Stimulated activated naive CD4-positive, alpha-beta T cell treated with Interleukin-2 at 50 U/mL for 16 hours (primary cell): ENCODE measurements around the gene TNIK.
"Not testable (repeated sequence)": the region's sequence is repeated elsewhere in the genome, so short reads cannot be mapped to it uniquely, and the experiment has no call there.

Experiments
- DNase-seq: peaks from one replicate; lab custom pipeline; 2025; lab: John Stamatoyannopoulos, UW

The TNIK gene

GRCh38 chr3:171126478-171127209, 333.6 kb downstream of the TNIK start:
- no peak for DNase-seq

GRCh38 chr3:171125010-171125409, 335.2 kb downstream of the TNIK start:
- no peak for DNase-seq

GRCh38 chr3:171123915-171124314, 336.3 kb downstream of the TNIK start:
- no peak for DNase-seq

DNA sequence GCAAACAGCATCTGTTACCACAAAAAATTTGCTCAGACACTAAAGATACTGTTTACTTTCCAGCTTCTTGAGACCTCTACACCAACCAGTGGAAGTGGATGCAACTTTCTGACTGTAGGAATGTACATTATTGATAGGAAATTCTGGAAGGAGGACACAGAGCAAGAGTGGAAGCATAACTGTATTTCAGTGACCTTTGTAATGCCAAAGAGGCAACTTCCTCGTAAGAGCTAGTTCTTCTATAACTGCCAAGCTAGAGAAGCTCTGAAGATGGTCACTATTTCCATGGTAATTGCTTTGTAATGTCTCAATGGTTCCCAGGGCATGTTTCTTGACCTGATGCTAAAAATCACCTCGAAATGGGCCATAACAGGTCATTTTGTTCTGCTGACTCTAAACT, 337.3 kb downstream of the TNIK start:
- no peak for DNase-seq

- DNase-seq = no peak
Measured at GRCh38 chr3:171122240-171122639, 338.0 kb downstream of the TNIK start.

- DNase-seq = no peak
Measured at GRCh38 chr3:171121801-171122200, 338.4 kb downstream of the TNIK start.

DNA sequence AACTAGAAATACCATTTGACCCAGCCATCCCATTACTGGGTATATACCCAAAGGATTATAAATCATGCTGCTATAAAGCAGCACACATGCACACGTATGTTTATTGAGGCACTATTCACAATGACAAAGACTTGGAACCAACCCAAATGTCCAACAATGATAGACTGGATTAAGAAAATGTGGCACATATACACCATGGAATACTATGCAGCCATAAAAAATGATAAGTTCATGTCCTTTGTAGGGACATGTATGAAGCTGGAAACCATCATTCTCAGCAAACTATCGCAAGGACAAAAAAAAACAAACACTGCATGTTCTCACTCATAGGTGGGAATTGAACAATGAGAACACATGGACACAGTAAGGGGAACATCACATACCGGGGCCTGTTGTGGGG, 340.8 kb downstream of the TNIK start:
- not testable (repeated sequence) for DNase-seq

- not testable (repeated sequence) for DNase-seq
Measured at GRCh38 chr3:171118993-171119392, 341.2 kb downstream of the TNIK start.

- DNase-seq = no peak
Measured at GRCh38 chr3:171116824-171117395, 343.3 kb downstream of the TNIK start.

- no peak for DNase-seq
Measured at GRCh38 chr3:171116365-171116764, 343.8 kb downstream of the TNIK start.

DNA sequence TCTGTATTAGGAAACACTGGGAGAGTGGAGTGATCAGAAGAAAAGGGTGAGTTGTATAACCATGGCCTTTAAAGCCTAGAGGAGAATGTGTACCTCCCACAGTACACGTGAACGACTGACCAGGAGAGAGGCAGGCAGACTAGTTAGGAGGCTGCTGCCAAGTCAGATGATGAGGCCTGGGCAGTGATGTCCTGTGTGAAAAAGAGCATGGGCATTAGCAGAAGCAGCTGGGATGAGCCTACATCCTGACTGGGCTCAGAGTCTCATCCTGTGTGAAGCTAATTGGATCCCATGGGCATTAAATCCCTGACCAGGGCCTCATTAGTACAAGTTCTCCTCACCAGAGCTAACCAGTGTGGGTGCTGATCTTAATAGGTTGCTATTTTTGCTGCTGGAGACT, 344.5 kb downstream of the TNIK start:
- DNase-seq = no peak

- no peak for DNase-seq
Measured at GRCh38 chr3:171113716-171114115, 346.5 kb downstream of the TNIK start.

DNA sequence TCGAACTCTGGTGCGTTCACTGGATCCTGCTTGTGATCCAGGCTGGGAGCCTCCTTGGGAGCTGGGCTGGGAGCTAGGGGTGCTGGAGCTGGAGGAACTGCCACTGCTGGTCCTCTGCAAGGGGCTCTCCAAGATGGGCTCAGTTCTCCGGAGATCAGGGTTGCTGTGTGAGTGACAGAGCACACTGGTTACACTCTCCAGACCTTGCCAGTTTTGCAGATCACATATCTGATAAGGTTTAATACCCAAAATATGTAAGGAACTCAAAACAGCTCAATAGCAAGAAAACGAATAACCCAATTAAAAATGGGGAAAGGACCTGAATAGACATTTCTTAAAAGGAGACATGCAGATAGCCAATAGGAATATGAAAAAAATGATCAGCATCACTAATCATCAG, 349.5 kb downstream of the TNIK start:
- no peak for DNase-seq

- DNase-seq = no peak
Measured at GRCh38 chr3:171108066-171108465, 352.1 kb downstream of the TNIK start.

- no peak for DNase-seq
Measured at GRCh38 chr3:171103185-171103584, 357.0 kb downstream of the TNIK start.

- no peak for DNase-seq
Measured at GRCh38 chr3:171101982-171102641, 358.1 kb downstream of the TNIK start.

GRCh38 chr3:171099911-171100310, 360.3 kb downstream of the TNIK start:
- DNase-seq = no peak

DNA sequence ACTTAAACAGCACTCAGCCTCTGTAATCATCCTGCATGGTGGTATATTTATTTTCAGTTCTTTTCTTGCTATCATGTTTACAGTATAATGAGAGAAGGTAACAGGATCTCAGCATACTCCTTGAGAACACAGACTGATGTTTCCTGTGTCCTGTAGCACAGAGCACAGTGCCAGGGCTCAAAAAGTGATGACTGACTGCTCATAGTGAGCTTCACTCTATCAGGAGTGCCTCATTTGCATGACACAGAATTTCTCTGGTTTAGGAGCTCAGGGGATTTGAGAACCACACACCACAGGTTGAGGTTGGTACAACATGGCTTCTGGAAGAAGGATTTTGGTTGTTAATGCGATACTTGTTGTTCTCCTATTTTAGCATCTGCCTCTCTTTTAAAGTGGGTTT, 365.1 kb downstream of the TNIK start:
- DNase-seq = no peak

DNA sequence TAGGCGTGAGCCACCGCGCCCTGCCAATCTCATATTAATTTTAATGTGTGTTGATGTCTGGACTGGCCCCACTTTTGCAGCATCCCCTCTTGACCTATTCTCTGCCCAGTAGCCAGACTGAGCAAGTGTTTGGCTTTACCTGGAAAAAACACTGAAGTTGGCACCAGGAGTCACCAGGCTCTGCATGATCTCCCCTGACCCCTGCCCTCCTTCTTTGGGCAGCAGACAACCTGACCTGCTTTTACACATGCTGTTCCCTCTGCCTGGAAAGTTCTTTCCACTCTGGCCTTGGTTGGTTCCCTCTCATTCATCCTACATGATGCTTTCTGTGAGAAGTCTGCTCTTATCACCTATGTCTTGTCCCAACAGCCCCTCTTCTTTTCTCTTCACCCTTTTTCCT, 365.8 kb downstream of the TNIK start:
- DNase-seq = no peak

- no peak for DNase-seq
Measured at GRCh38 chr3:171093462-171093861, 366.7 kb downstream of the TNIK start.

DNA sequence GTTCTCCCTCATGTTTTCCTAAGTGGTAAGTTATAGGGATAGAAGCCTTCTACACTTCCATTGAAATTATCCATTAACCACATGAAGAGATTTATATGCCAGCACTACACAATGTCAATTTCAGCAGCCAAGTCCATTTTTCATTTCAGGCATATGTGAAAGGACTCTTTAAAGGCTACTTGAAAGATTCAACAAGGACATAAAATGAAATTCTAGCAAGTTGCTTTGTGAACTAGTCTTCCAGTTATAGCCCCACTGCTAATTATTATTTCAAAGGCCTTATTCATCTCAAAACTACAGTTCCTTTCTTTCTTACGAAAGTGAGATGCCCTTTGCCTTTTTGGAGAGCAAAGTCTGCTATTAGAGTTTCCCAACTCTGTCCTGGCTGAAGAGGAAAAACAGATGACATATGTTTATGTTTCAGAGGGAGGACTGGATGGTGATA, 367.7 kb downstream of the TNIK start:
- no peak for DNase-seq

- no peak for DNase-seq
Measured at GRCh38 chr3:171090321-171090720, 369.9 kb downstream of the TNIK start.

DNA sequence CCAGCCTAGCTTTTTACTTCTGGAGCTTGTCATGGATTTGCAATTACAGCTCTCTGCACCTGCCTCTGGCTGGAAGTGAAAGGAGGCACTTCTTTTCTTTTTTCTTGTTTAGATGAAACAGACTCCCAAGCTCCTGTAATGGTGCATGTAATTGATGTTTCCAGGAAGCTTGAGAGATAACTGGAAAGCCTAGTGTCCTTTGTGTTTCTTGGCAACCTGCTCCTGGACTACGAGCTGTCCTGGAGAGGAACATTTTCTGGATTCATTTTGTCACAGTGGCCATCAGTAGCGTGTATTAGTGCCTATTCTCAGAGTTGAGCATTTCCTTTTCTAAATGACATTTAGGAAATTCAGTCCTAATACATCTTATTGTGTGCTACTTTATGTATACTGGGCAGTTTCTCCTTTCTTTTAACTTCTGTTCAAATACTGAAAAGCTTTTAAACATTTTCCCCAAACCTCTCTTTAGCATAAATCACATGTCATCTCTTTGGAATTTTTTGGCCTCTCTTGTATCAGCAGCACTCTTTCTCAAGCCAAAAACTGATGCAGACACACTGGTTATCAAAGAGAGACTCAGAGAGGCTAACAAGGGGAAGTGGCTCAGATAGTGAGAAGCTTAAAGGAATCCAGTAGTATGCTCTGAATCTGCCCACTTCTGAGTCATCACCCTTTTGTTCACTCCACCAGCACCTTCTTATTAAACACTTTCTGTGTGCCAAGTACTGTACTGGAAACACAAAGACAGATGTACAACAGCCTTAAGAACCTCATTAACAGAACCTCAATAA, 371.0 kb downstream of the TNIK start:
- DNase-seq = no peak
